Type B pancreatic cell (in vitro differentiated cells): ENCODE results near the gene FLCN. TPM values are rescaled to one million over a fixed set of nuclear protein-coding genes. Genes with fewer than 3 reads are reported as not detected.

Source experiments
- DNase-seq: peaks from one replicate; pipeline ENCODE4 v3.0.0; 2021; ENCODE audit warnings: mixed read lengths; ENCODE audit not compliant: unreplicated experiment; ENCODE audit errors: extremely low spot score
- H3K27ac Mint-ChIP-seq: 2 replicates; pipeline ENCODE4 v1.8.0; 2021; ENCODE audit warnings: mild to moderate bottlenecking, mixed read lengths
- H3K27me3 Mint-ChIP-seq: 2 replicates; pipeline ENCODE4 v1.8.0; 2021; ENCODE audit warnings: mixed read lengths
- H3K36me3 Mint-ChIP-seq: 2 replicates; pipeline ENCODE4 v1.8.0; 2021; ENCODE audit warnings: mixed read lengths
- H3K4me1 Mint-ChIP-seq: one replicate; pipeline ENCODE4 v1.8.0; 2021; ENCODE audit warnings: mixed read lengths; ENCODE audit not compliant: unreplicated experiment
- H3K4me3 Mint-ChIP-seq: 2 replicates; pipeline ENCODE4 v1.8.0; 2021; ENCODE audit warnings: mild to moderate bottlenecking, mixed read lengths
- H3K9me3 Mint-ChIP-seq: 2 replicates; pipeline ENCODE4 v1.8.0; 2021; ENCODE audit warnings: mixed read lengths
- total RNA-seq: library from RNA; stranded (reverse); gene quantifications from 2 replicates; pipeline ENCODE4 v1.2.1, GENCODE V29; 2021; ENCODE audit warnings: low replicate concordance
- TF ChIP-seq, protein P1 (sequence below): fragments of 200-600 bp; sonication (generic); conservative IDR thresholded peaks from 2 replicates; pipeline ENCODE4 v1.5.0; 2021; ENCODE audit warnings: antibody characterized with exemption, mild to moderate bottlenecking

Gene FLCN
- total RNA-seq, 1 donor from 2014 or later = 55.8 TPM

DNA sequence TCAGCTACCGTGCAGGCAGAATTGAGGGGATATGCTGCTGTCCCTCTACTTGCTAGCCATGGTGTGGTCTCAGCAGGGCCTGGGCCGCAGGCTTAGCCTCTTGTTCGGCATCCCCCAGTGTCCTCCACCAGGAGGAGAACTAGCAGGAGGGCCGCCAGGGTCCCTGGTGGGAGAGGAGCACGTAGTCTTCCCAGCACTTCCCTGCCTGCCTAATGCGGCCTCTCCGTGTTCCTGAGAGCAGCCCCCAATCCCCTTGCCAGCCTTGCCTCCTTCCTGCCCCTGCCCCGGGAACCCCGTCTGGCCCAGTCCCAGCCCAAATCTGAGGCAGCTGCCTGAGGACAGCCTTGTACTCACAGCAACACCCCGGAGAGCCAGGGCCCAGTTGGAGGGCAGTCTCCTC, 69.0 kb downstream of the FLCN start:
- no peak for DNase-seq
- Mint-ChIP-seq H3K36me3 (peaks cover 13% of the 10 kb centered on the region), H3K27me3 (no peaks in the 10 kb centered on the region), H3K27ac (no peak overlapping the region), H3K4me3 (no peak overlapping the region), H3K9me3 (no peaks in the 10 kb centered on the region), H3K4me1 (no peaks in the 10 kb centered on the region)
- TF ChIP-seq, protein P1, sequence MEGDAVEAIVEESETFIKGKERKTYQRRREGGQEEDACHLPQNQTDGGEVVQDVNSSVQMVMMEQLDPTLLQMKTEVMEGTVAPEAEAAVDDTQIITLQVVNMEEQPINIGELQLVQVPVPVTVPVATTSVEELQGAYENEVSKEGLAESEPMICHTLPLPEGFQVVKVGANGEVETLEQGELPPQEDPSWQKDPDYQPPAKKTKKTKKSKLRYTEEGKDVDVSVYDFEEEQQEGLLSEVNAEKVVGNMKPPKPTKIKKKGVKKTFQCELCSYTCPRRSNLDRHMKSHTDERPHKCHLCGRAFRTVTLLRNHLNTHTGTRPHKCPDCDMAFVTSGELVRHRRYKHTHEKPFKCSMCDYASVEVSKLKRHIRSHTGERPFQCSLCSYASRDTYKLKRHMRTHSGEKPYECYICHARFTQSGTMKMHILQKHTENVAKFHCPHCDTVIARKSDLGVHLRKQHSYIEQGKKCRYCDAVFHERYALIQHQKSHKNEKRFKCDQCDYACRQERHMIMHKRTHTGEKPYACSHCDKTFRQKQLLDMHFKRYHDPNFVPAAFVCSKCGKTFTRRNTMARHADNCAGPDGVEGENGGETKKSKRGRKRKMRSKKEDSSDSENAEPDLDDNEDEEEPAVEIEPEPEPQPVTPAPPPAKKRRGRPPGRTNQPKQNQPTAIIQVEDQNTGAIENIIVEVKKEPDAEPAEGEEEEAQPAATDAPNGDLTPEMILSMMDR = no peak

DNA sequence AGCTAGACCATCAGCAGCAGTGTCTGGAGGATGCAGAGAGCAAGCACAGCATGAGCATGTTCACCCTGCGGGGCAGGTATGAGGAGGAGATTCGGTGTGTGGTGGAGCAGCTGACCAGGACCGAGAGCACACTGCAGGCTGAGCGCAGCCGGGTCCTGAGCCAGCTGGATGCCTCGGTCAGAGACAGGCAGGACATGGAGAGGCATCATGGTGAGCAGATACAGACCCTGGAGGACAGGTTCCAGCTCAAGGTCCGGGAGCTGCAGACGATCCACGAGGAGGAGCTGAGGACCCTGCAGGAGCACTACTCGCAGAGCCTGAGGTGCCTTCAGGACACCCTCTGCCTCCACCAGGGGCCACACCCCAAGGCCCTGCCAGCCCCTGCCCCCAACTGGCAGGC, 69.6 kb downstream of the FLCN start:
- Mint-ChIP-seq H3K4me3 (no peak overlapping the region), H3K27ac (peak overlapping the region; percentile 79)

DNA sequence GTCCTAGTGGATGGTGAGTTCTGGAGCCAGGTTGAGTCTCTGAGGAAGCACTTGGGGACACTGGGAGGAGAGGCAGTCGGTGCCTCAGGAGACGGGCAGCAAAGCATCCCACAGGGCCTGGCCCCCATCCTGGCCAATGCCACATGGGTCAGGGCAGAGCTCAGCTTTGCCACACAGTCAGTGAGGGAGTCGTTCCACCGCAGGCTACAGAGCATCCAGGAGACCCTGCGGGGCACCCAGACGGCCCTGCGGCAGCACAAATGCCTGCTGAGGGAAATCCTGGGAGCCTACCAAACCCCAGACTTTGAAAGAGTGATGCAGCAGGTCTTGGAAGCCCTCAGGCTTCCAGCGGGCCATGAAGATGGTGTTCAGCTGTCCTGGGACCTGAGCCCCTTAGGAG, 70.5 kb downstream of the FLCN start:
- no peak overlapping the region for H3K4me3 Mint-ChIP-seq
- no peaks in the 10 kb centered on the region for H3K4me1 Mint-ChIP-seq
- H3K9me3 Mint-ChIP-seq = no peaks in the 10 kb centered on the region
- TF ChIP-seq, protein P1 = no peak
- H3K36me3 Mint-ChIP-seq = peaks cover 18% of the 10 kb centered on the region
- H3K27me3 Mint-ChIP-seq = no peaks in the 10 kb centered on the region
- DNase-seq = no peak
- H3K27ac Mint-ChIP-seq = no peak overlapping the region

More for the DNA sequence above, 69.6 kb downstream of the FLCN start:
- Mint-ChIP-seq H3K4me1 (no peaks in the 10 kb centered on the region), H3K36me3 (peaks cover 13% of the 10 kb centered on the region), H3K9me3 (no peaks in the 10 kb centered on the region), H3K27me3 (no peaks in the 10 kb centered on the region)
- TF ChIP-seq, protein P1 = no peak
- DNase-seq = no peak

DNA sequence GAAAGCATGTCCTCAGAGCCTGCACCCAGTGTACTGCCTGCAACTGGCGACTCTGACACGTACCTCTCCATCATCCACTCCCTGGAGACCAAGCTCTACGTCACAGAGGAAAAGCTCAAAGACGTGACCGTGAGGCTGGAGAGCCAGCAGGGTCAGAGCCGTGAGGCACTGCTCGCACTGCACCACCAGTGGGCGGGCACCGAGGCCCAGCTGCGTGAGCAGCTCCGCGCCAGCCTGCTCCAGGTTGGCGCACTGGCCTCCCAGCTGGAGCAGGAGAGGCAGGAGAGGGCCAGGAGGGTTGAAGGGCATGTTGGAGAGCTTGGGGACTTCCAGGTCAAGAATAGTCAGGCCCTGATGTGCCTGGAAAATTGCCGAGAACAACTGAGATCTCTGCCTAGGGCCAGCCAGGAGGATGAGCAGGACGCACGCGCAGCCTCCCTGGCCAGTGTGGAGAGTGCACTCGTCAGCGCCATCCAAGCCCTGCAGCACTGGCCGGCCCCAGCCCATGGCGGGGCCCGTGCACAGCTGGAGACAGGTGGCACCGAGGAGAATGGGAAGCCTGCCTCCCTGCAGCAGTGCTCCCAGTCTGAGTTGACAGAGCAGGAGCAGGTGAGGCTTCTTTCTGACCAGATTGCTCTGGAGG, 71.2 kb downstream of the FLCN start:
- H3K4me3 Mint-ChIP-seq = no peak overlapping the region
- TF ChIP-seq, protein P1 = no peak
- H3K4me1 Mint-ChIP-seq = no peaks in the 10 kb centered on the region
- no peak overlapping the region for H3K27ac Mint-ChIP-seq
- no peaks in the 10 kb centered on the region for H3K9me3 Mint-ChIP-seq
- no peaks in the 10 kb centered on the region for H3K27me3 Mint-ChIP-seq
- no peak for DNase-seq
- H3K36me3 Mint-ChIP-seq = peaks cover 19% of the 10 kb centered on the region

DNA sequence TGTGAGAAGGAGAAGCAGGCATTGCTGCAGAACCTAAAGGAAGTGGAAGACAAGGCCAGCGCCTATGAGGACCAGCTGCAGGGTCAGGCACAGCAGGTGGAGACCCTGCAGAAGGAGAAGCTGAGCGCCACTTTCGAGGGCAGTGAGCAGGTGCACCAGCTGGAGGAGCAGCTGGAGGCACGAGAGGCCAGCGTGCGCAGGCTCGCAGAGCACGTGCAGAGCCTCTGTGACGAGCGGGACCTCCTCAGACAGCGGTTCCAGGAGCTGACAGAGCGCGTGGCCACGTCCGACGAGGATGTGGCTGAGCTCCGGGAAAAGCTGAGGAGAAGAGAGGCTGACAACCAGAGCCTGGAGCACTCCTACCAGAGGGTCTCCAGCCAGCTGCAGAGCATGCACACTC, 72.3 kb downstream of the FLCN start:
- no peak for DNase-seq
- H3K4me3 Mint-ChIP-seq = no peak overlapping the region
- peaks cover 17% of the 10 kb centered on the region for H3K36me3 Mint-ChIP-seq
- TF ChIP-seq, protein P1 = no peak
- H3K27ac Mint-ChIP-seq = peak overlapping the region; percentile 46
- H3K9me3 Mint-ChIP-seq = no peaks in the 10 kb centered on the region
- H3K4me1 Mint-ChIP-seq = no peaks in the 10 kb centered on the region
- no peaks in the 10 kb centered on the region for H3K27me3 Mint-ChIP-seq

DNA sequence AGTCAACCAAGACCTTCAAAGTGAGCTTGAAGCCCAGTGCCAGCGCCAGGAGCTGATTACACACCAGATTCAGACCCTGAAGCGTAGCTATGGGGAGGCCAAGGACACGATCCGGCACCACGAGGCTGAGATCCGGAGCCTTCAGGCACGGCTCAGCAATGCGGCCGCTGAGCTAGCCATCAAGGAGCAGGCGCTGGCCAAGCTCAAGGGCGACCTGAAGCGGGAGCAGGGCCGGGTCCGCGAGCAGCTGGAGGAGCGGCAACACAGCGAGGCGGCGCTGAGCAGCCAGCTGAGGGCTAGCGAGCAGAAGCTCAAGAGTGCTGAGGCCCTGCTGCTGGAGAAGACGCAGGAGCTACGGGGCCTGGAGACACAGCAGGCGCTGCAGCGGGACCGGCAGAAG, 72.8 kb downstream of the FLCN start:
- no peak overlapping the region for H3K27ac Mint-ChIP-seq
- no peak for DNase-seq
- H3K27me3 Mint-ChIP-seq = no peaks in the 10 kb centered on the region
- H3K4me1 Mint-ChIP-seq = no peaks in the 10 kb centered on the region
- no peaks in the 10 kb centered on the region for H3K9me3 Mint-ChIP-seq
- no peak overlapping the region for H3K4me3 Mint-ChIP-seq
- TF ChIP-seq, protein P1 = no peak
- peaks cover 15% of the 10 kb centered on the region for H3K36me3 Mint-ChIP-seq
